ENCODE results near the gene PGGT1B. TPM values are rescaled to one million over a fixed set of nuclear protein-coding genes. Genes with fewer than 3 reads are reported as not detected.

Gene PGGT1B
- total and polyA plus RNA-seq, 2 of the 8 experiments (the other 6 are each of a cell fraction or from before 2014, with no cell fraction given) = 1.9 to 43.1 TPM

- Histone ChIP-seq H3K79me1 (ENCODE audit: low read depth, low read length) (no peaks in the 10 kb centered on the region), H4K5ac (ENCODE audit: insufficient read length, low read depth, low read length) (no peak overlapping the region), H3K27ac (ENCODE audit: low read depth, low read length) (no peak overlapping the region), H2AFZ (ENCODE audit: low read length) (no peak overlapping the region), H3K36me3 (ENCODE audit: control insufficient read depth in 2 of 4, insufficient read depth in 4 of 4, low read length in 3 of 4) (no peaks in the 10 kb centered on the region), H3K4me3 (ENCODE audit: extremely low read depth in 1 of 4, insufficient read depth in 2 of 4, low read depth in 3 of 4, low read length in 4 of 4) (no peak overlapping the region), H4K91ac (replicated peaks; ENCODE audit: insufficient read length, low read length) (no peak overlapping the region), H3K4me2 (ENCODE audit: insufficient read depth in 1 of 2, low read depth in 2 of 2, low read length in 2 of 2) (no peak overlapping the region), H2BK15ac (ENCODE audit: low read length) (no peak overlapping the region), H3K9me3 (ENCODE audit: insufficient read depth in 2 of 2, low read depth in 1 of 2, low read length in 1 of 2) (no peaks in the 10 kb centered on the region), H2BK120ac (replicated peaks; ENCODE audit: low read depth, low read length) (no peak overlapping the region), H2BK5ac (ENCODE audit: low read depth, low read length) (no peak overlapping the region), H3K14ac (ENCODE audit: insufficient read length) (no peak overlapping the region), H2BK20ac (ENCODE audit: low read length) (no peak overlapping the region), H2AK5ac (ENCODE audit: low read depth, low read length) (no peak overlapping the region), H3K4ac (replicated peaks; ENCODE audit: insufficient read length, low read depth, low read length) (no peak overlapping the region), H4K8ac (ENCODE audit: extremely low read depth, insufficient read depth, low read length) (no peak overlapping the region), H4K20me1 (replicated peaks in 1 of 2; ENCODE audit: control insufficient read depth in 1 of 2, insufficient read depth in 2 of 2, low read length in 2 of 2) (no peaks in the 10 kb centered on the region), H3K27me3 (replicated peaks in 1 of 4; ENCODE audit: control insufficient read depth in 3 of 4, extremely low read depth in 1 of 4, insufficient read depth in 3 of 4, low read length in 3 of 4) (peaks cover 8 to 26% (median 23%) of the 10 kb centered on the region in 4 experiments), H3K9ac (replicated peaks in 1 of 4; ENCODE audit: extremely low read depth in 1 of 4, low read depth in 3 of 4, low read length in 3 of 4) (no peak overlapping the region), H3K23me2 (ENCODE audit: low read depth, low read length) (peaks cover 7% of the 10 kb centered on the region; the same call in 1 of the 2 replicates), H3K79me2 (ENCODE audit: control insufficient read depth in 1 of 2, insufficient read depth in 2 of 2, low read length in 2 of 2) (no peaks in the 10 kb centered on the region), H3K56ac (replicated peaks; ENCODE audit: insufficient read length, low read depth, low read length) (no peak overlapping the region), H2BK12ac (ENCODE audit: low read depth, low read length) (no peak overlapping the region), H3K18ac (ENCODE audit: extremely low read depth, low read length) (no peak overlapping the region), H3K4me1 (replicated peaks in 1 of 4; ENCODE audit: control insufficient read depth in 3 of 4, insufficient read depth in 4 of 4, low read length in 3 of 4) (peaks cover 0 to 4% (median 0%) of the 10 kb centered on the region in 4 experiments; a peak in 2 of 7 replicates), H3K23ac (ENCODE audit: insufficient read length) (no peak overlapping the region)
- ChIA-PET CTCF (ENCODE audit: partially characterized antibody) (interaction anchor here (0.6 kb wide), 1 partner anchor 61 kb away, joined by 4 read pairs; no protein-coding TSS in a partner anchor), POLR2A (ENCODE audit: partially characterized antibody) (no interaction called here)
- no peak for DNase-seq (ENCODE audit: low read depth in 1 of 2, low spot score in 2 of 2)
- 88% methylated on average over 2 of the region's 2 CpGs; no CpG with 5 or more reads in 1 of the 2 experiments for WGBS, 2 experiments (ENCODE audit: extremely low coverage in 1 of 2, insufficient coverage in 1 of 2, insufficient read length in 1 of 2, insufficient replicate concordance in 2 of 2, low coverage in 1 of 2, low lambda C conversion rate in 2 of 2, missing lambda C conversion rate in 1 of 2)
- no peak for FAIRE-seq
Observed at GRCh38 chr5:115184770-115185169, 77.9 kb downstream of the PGGT1B start.

All from H1 (cell line).